ENCODE data around the gene CAMTA1. TPM values are rescaled to one million over a fixed set of nuclear protein-coding genes. Genes with fewer than 3 reads are reported as not detected.

CAMTA1 gene
- total RNA-seq, 1 experiment from 2014 or later, result 60.0 TPM

DNA sequence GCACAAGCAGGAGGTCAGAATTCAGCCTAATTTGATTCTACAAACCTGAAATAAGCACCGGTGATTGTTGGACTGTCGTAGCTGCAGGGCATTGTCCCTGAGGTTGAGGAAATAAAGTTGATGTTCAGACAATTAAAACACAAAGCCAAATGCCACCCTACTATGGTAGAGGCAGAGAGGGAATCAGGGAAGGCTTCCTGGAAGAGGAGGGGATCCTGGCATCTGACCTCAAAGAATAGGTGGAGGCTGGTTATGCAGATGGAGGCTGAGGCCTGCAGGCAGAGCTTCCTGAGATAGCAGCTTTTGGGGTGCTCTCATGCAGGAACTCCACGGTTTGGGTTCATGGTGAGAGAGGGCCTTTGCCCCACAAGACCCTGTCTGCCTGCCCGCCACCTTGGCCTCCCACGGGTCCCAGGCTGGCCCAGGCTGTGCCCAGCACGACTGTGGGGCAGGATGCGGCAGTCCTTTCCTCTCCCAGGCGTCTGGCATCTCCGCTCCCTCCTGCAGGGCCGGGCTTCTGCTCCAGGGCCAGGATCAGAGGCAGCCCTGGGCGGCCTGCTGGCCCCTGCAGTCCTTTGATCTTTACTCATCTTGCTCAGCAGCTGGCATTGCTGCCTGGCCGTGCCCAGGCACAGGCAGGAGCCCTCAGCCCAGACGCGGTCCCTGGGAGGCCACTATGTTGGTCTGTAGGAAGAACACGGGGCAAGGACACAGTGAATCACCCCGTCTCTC is 851.7 kb downstream of the CAMTA1 start:
- Mint-ChIP-seq H3K27me3 (ENCODE audit: insufficient read depth, unreplicated experiment) (peaks cover 27% of the 10 kb centered on the region), H3K9me3 (ENCODE audit: unreplicated experiment) (no peaks in the 10 kb centered on the region), H3K4me1 (ENCODE audit: low read depth, unreplicated experiment) (no peaks in the 10 kb centered on the region), H3K27ac (ENCODE audit: unreplicated experiment) (no peak overlapping the region), H3K36me3 (ENCODE audit: insufficient read depth, unreplicated experiment) (no peaks in the 10 kb centered on the region), H3K4me3 (ENCODE audit: unreplicated experiment) (no peak overlapping the region)
- no peaks in the 10 kb centered on the region for H3K4me1 ChIP-seq
- ChIA-PET POLR2A (no interaction called here), CTCF (interaction anchor here (0.5 kb wide), 1 partner anchor 1951 kb away, joined by 7 read pairs; no protein-coding TSS in a partner anchor)
- H3K27me3 ChIP-seq (replicated peaks; ENCODE audit: control insufficient read depth, insufficient read depth, low read length), result 0 out of 2 replicates have a peak, but pooled peaks cover 2% of the 10 kb centered on the region
- intact Hi-C loops (cut with micrococcal nuclease; ENCODE audit: unreplicated experiment), result no loop called here
- no TSS peak for BruUV-seq (replicated peaks)
- TF ChIP-seq, protein P1, sequence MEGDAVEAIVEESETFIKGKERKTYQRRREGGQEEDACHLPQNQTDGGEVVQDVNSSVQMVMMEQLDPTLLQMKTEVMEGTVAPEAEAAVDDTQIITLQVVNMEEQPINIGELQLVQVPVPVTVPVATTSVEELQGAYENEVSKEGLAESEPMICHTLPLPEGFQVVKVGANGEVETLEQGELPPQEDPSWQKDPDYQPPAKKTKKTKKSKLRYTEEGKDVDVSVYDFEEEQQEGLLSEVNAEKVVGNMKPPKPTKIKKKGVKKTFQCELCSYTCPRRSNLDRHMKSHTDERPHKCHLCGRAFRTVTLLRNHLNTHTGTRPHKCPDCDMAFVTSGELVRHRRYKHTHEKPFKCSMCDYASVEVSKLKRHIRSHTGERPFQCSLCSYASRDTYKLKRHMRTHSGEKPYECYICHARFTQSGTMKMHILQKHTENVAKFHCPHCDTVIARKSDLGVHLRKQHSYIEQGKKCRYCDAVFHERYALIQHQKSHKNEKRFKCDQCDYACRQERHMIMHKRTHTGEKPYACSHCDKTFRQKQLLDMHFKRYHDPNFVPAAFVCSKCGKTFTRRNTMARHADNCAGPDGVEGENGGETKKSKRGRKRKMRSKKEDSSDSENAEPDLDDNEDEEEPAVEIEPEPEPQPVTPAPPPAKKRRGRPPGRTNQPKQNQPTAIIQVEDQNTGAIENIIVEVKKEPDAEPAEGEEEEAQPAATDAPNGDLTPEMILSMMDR (IDR thresholded peaks at IDR 0.05; ENCODE audit: insufficient read depth in 1 of 2, low read depth in 1 of 2, low read length in 1 of 2, severe bottlenecking in 1 of 2, unreplicated experiment in 1 of 2), result no peak
- no peaks in the 10 kb centered on the region for H3K36me3 ChIP-seq (ENCODE audit: control insufficient read depth, insufficient read depth, low read length)
- DNase-seq, result no peak
- H3K4me3 ChIP-seq (ENCODE audit: low read depth, low read length), result no peak overlapping the region
- no peaks in the 10 kb centered on the region for H3K9me3 ChIP-seq

DNA sequence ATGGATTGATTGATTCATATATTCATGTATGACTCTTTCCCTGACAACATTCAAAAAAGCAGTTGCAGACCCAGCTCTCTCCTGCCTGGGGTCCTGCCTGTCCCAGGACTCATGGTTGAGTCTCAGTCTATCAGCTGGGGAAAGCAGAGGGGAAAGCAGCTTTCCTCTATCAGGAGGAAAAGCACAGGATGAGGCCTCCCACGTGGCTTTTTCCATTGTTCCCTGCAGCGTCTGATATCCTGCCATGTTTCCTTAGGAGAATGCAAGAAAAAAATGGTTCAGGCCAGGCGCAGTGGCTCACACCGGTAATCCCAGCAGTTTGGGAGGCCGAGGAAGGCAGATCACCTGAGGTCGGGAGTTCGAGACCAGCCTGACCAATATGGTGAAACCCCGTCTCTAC is 852.8 kb downstream of the CAMTA1 start:
- DNase-seq, result no peak
- Mint-ChIP-seq H3K4me1 (ENCODE audit: low read depth, unreplicated experiment) (no peaks in the 10 kb centered on the region), H3K27me3 (ENCODE audit: insufficient read depth, unreplicated experiment) (peaks cover 23% of the 10 kb centered on the region), H3K27ac (ENCODE audit: unreplicated experiment) (no peak overlapping the region), H3K9me3 (ENCODE audit: unreplicated experiment) (no peaks in the 10 kb centered on the region), H3K36me3 (ENCODE audit: insufficient read depth, unreplicated experiment) (no peaks in the 10 kb centered on the region), H3K4me3 (ENCODE audit: unreplicated experiment) (no peak overlapping the region)
- no peaks in the 10 kb centered on the region for H3K9me3 ChIP-seq
- ChIA-PET POLR2A (no interaction called here), CTCF (no interaction called here)
- no peaks in the 10 kb centered on the region for H3K36me3 ChIP-seq (ENCODE audit: control insufficient read depth, insufficient read depth, low read length)
- no TSS peak for BruUV-seq (replicated peaks)
- H3K4me3 ChIP-seq (ENCODE audit: low read depth, low read length), result no peak overlapping the region
- H3K27me3 ChIP-seq (replicated peaks; ENCODE audit: control insufficient read depth, insufficient read depth, low read length), result 0 out of 2 replicates have a peak, but pooled peaks cover 2% of the 10 kb centered on the region
- TF ChIP-seq, protein P1 (IDR thresholded peaks at IDR 0.05; ENCODE audit: insufficient read depth in 1 of 2, low read depth in 1 of 2, low read length in 1 of 2, severe bottlenecking in 1 of 2, unreplicated experiment in 1 of 2), result no peak
- H3K4me1 ChIP-seq, result no peaks in the 10 kb centered on the region
- intact Hi-C loops (cut with micrococcal nuclease; ENCODE audit: unreplicated experiment), result no loop called here

DNA sequence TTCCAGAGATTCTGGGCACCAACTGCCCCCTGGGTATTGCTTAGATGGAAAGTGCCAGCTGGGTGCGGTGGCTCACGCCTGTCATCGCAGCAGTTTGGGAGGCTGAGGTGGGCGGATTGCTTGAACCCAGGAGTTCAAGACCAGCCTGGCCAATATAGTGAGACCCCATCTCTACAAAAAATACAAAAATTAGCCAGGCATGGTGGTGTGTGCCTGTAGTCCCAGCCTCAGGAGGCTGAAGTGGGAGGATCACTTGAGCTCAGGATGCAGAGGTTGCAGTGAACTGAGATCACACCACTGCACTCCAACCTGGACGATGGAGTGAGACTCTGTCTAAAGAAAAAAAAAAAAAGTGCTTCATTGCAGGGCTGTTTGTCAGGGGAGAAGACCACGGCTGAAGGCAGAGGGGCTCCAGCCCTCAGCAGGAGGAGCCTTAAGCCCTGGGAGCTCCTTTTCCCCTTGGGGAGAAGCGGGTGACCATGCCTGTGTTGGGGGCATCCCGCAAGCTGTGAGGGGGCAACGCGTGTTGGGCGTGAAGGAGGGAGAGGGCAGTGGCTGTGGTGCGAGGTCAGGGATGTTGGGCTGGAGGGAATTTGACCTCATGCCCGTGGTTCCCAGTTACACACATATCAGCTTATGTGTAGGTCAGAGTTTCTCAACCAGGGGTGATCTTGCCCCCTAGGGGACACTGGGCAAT is 854.3 kb downstream of the CAMTA1 start:
- Mint-ChIP-seq H3K4me1 (ENCODE audit: low read depth, unreplicated experiment) (no peaks in the 10 kb centered on the region), H3K27me3 (ENCODE audit: insufficient read depth, unreplicated experiment) (peaks cover 11% of the 10 kb centered on the region), H3K4me3 (ENCODE audit: unreplicated experiment) (no peak overlapping the region), H3K9me3 (ENCODE audit: unreplicated experiment) (no peaks in the 10 kb centered on the region), H3K27ac (ENCODE audit: unreplicated experiment) (no peak overlapping the region), H3K36me3 (ENCODE audit: insufficient read depth, unreplicated experiment) (no peaks in the 10 kb centered on the region)
- H3K36me3 ChIP-seq (ENCODE audit: control insufficient read depth, insufficient read depth, low read length), result no peaks in the 10 kb centered on the region
- H3K9me3 ChIP-seq, result no peaks in the 10 kb centered on the region
- DNase-seq, result no peak
- CTCF ChIA-PET, result no interaction called here
- BruUV-seq (replicated peaks), result no TSS peak
- TF ChIP-seq, protein P1 (IDR thresholded peaks at IDR 0.05; ENCODE audit: insufficient read depth in 1 of 2, low read depth in 1 of 2, low read length in 1 of 2, severe bottlenecking in 1 of 2, unreplicated experiment in 1 of 2), result no peak
- H3K27me3 ChIP-seq (replicated peaks; ENCODE audit: control insufficient read depth, insufficient read depth, low read length), result 0 out of 2 replicates have a peak, but pooled peaks cover 2% of the 10 kb centered on the region
- POLR2A ChIA-PET, result no interaction called here
- no peaks in the 10 kb centered on the region for H3K4me1 ChIP-seq
- H3K4me3 ChIP-seq (ENCODE audit: low read depth, low read length), result no peak overlapping the region
- intact Hi-C loops (cut with micrococcal nuclease; ENCODE audit: unreplicated experiment), result no loop called here
